Measurements from ENCODE around the gene IFNGR2. TPM values are rescaled to one million over a fixed set of nuclear protein-coding genes. Genes with fewer than 3 reads are reported as not detected.

The IFNGR2 gene
- total RNA-seq, 1 experiment from 2014 or later: 44.1 TPM

DNA sequence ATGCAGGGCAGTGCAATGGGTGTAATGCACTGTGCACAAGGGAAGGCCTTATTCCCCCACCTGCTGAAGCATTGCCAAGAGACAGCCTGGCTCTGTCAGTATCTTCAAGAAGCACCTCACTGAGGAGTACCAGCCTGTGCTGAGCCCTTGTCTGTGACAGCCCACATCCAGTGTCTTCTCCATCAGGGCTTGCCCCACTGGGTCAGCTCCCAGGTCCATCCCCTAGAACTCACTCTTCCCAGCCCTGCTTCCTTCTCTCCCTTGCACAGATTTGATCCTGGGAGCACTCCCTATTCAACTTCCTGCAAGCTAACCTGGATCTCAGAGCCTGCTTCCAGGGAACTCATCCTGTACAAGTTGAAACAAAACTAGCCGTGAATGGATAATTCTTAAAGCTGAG lies 33.6 kb upstream of the IFNGR2 start:
- no CpG with 5 or more reads among the region's 1 CpG for WGBS (ENCODE audit: extremely low coverage, insufficient read length, low lambda C conversion rate)
- Histone ChIP-seq H3K79me1 (ENCODE audit: insufficient read depth, low read depth, low read length, poor library complexity, severe bottlenecking) (no peaks in the 10 kb centered on the region), H2BK120ac (ENCODE audit: low read depth, low read length, poor library complexity, severe bottlenecking) (no peak overlapping the region), H3K27ac (ENCODE audit: insufficient read length, low read depth, low read length) (no peak overlapping the region), H4K5ac (ENCODE audit: insufficient read length, low read depth, low read length) (no peak overlapping the region), H3K23me2 (ENCODE audit: insufficient read length, low read depth, low read length, poor library complexity, severe bottlenecking) (peaks cover 2% of the 10 kb centered on the region), H2BK15ac (ENCODE audit: low read depth, low read length) (no peak overlapping the region), H3K27me3 (ENCODE audit: insufficient read depth, low read length) (no peaks in the 10 kb centered on the region), H3K9ac (ENCODE audit: extremely low read depth, insufficient read length, low read length) (no peak overlapping the region), H2BK12ac (ENCODE audit: insufficient read length, low read depth, low read length) (no peak overlapping the region), H3K56ac (ENCODE audit: insufficient read length, low read depth, low read length) (no peak overlapping the region), H3K79me2 (ENCODE audit: insufficient read depth, low read length) (no peaks in the 10 kb centered on the region), H3K4me2 (ENCODE audit: insufficient read depth, insufficient read length, low read length) (no peak overlapping the region), H2BK20ac (ENCODE audit: low read depth, low read length, poor library complexity, severe bottlenecking) (no peak overlapping the region), H3K14ac (ENCODE audit: insufficient read depth, low read length) (no peak overlapping the region), H2AK5ac (ENCODE audit: insufficient read length, low read length) (no peak overlapping the region), H3K4me1 (ENCODE audit: insufficient read depth, low read length) (no peaks in the 10 kb centered on the region), H4K91ac (ENCODE audit: insufficient read length, low read depth, low read length) (no peak overlapping the region), H3K4ac (ENCODE audit: low read depth, low read length) (no peak overlapping the region), H3T11ph (ENCODE audit: low read length) (no peak overlapping the region), H4K8ac (replicated peaks; ENCODE audit: insufficient read length, low read depth, low read length) (no peak overlapping the region), H4K20me1 (ENCODE audit: control insufficient read depth, insufficient read depth, insufficient read length) (no peaks in the 10 kb centered on the region), H3K18ac (ENCODE audit: insufficient read length, low read depth, low read length) (no peak overlapping the region), H2AFZ (ENCODE audit: low read length) (no peak overlapping the region), H2BK5ac (ENCODE audit: insufficient read length, low read length) (no peak overlapping the region), H3K9me3 (ENCODE audit: control insufficient read depth, low read depth, low read length) (peaks cover 4% of the 10 kb centered on the region), H3K23ac (ENCODE audit: insufficient read length, low read depth, low read length) (no peak overlapping the region)
- 0 out of 4 replicates have a peak, but pooled peaks cover 0 to 2% of the 10 kb centered on the region in 2 experiments for H3K4me1 Mint-ChIP-seq
- no peak overlapping the region for H3K4me3 Mint-ChIP-seq
- no peak overlapping the region for H3K27ac Mint-ChIP-seq
- DNase-seq: no peak
- peaks cover 32 to 41% of the 10 kb centered on the region in 2 experiments for H3K9me3 Mint-ChIP-seq
- peaks cover 3% of the 10 kb centered on the region; the same call in 1 of the 2 replicates for H3K27me3 Mint-ChIP-seq (ENCODE audit: low read depth)
- H3K36me3 Mint-ChIP-seq (ENCODE audit: insufficient read depth in 1 of 3, low read depth in 3 of 3): peaks cover 16 to 35% (median 32%) of the 10 kb centered on the region in 3 experiments
- TF ChIP-seq, protein P1, sequence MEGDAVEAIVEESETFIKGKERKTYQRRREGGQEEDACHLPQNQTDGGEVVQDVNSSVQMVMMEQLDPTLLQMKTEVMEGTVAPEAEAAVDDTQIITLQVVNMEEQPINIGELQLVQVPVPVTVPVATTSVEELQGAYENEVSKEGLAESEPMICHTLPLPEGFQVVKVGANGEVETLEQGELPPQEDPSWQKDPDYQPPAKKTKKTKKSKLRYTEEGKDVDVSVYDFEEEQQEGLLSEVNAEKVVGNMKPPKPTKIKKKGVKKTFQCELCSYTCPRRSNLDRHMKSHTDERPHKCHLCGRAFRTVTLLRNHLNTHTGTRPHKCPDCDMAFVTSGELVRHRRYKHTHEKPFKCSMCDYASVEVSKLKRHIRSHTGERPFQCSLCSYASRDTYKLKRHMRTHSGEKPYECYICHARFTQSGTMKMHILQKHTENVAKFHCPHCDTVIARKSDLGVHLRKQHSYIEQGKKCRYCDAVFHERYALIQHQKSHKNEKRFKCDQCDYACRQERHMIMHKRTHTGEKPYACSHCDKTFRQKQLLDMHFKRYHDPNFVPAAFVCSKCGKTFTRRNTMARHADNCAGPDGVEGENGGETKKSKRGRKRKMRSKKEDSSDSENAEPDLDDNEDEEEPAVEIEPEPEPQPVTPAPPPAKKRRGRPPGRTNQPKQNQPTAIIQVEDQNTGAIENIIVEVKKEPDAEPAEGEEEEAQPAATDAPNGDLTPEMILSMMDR (conservative IDR thresholded peaks at IDR 0.05): no peak
